Breast epithelium (tissue), 4 donors: ENCODE measurements around the gene MYLK2. TPM values are rescaled to one million over a fixed set of nuclear protein-coding genes. Genes with fewer than 3 reads are reported as not detected.

Source experiments
- DNase-seq, 2 donors: peaks; one replicate each; pipeline ENCODE4 v3.0.0-alpha.2; 2019; ENCODE audit warnings: low spot score in 2 of 2
- H3K27ac ChIP-seq, 2 donors: fragments of 200-600 bp; sonication (generic) in 1 of 2; one replicate each; pipeline ENCODE4 v1.5.1; 2016 to 2019; ENCODE audit warnings: mild to moderate bottlenecking in 1 of 2
- H3K27me3 ChIP-seq, 2 donors: fragments of 200-600 bp; sonication (generic) in 1 of 2; one replicate each; pipeline versions ENCODE4 v1.5.1 to v1.6.0; 2017 to 2019; ENCODE audit warnings: control low read depth in 1 of 2, mild to moderate bottlenecking in 1 of 2
- H3K36me3 ChIP-seq: fragments of 200-600 bp; one replicate; pipeline ENCODE4 v1.5.1; 2019
- H3K4me1 ChIP-seq, 2 donors: fragments of 200-600 bp; sonication (generic); one replicate each; pipeline ENCODE4 v1.5.1; 2016 to 2019; ENCODE audit warnings: control low read depth in 1 of 2
- H3K4me3 ChIP-seq, 3 donors: fragments of 200-600 bp; sonication (generic); 1 replicate in 2 of 3; 2 replicates in 1 of 3; pipeline ENCODE4 v1.5.1; 2016 to 2019; ENCODE audit warnings: mild to moderate bottlenecking in 3 of 3, moderate library complexity in 2 of 3
- H3K9me3 ChIP-seq, 2 donors: fragments of 200-600 bp; sonication (generic) in 1 of 2; one replicate each; pipeline ENCODE4 v1.5.1; 2016 to 2019; ENCODE audit warnings: control low read depth in 1 of 2
- POLR2A ChIP-seq: fragments of 450-650 bp; IDR thresholded peaks from one replicate; pipeline ENCODE4 v1.6.1; 2016; ENCODE audit warnings: antibody characterized with exemption, mild to moderate bottlenecking, moderate library complexity
- POLR2AphosphoS5 ChIP-seq, 3 donors: sonication (generic); formaldehyde crosslinking; IDR thresholded peaks; one replicate each; pipeline ENCODE4 v1.6.1; 2017; ENCODE audit warnings: antibody characterized with exemption in 3 of 3
- intact Hi-C: fragments of 100-400 bp; cut with DNase I; formaldehyde crosslinking; loops from one replicate; pipeline ENCODE4 v1.15.1; 2023; ENCODE audit warnings: low total_unique reads
- total RNA-seq, 3 donors: library from RNA; depleted of rRNA; stranded (reverse); fragments of >200 nt; gene quantifications; one replicate each; pipeline ENCODE4 v1.1.0, GENCODE V29; 2016
- TF ChIP-seq, protein P1 (sequence below), 3 donors: fragments of 450-650 bp; IDR thresholded peaks; one replicate each; pipeline ENCODE4 v1.5.1; 2016 to 2017; ENCODE audit warnings: antibody characterized with exemption in 3 of 3, mild to moderate bottlenecking in 3 of 3, moderate library complexity in 3 of 3

MYLK2 gene
- total RNA-seq, 3 donors from 2014 or later, result not detected

DNA sequence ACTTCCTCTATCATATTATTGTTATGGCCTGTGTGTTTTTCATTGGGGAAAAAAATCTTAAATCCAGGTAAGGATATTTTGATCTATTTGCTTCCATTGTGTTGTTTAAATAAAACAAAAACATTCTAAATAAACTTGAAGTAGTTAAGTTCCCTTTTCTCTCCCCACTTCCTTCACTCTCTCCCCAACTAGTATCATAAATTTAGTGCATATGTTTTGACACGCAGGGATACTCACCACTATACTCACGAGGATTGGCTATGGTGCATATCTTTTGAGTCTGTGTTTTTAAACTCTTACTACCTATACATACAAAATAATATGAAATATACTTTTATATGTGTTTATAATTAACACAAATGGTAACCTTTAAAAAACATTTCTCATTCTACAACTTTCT lies 56.5 kb downstream of the MYLK2 start:
- Histone ChIP-seq H3K27ac (no peak overlapping the region), H3K4me1 (peaks cover 0 to 5% of the 10 kb centered on the region in 2 donors), H3K9me3 (no peaks in the 10 kb centered on the region), H3K27me3 (no peaks in the 10 kb centered on the region), H3K36me3 (no peaks in the 10 kb centered on the region), H3K4me3 (no peak overlapping the region)
- DNase-seq, result no peak
- TF ChIP-seq POLR2A (no peak), POLR2AphosphoS5 (IDR thresholded peaks at IDR 0.05) (no peak)
- TF ChIP-seq, protein P1, sequence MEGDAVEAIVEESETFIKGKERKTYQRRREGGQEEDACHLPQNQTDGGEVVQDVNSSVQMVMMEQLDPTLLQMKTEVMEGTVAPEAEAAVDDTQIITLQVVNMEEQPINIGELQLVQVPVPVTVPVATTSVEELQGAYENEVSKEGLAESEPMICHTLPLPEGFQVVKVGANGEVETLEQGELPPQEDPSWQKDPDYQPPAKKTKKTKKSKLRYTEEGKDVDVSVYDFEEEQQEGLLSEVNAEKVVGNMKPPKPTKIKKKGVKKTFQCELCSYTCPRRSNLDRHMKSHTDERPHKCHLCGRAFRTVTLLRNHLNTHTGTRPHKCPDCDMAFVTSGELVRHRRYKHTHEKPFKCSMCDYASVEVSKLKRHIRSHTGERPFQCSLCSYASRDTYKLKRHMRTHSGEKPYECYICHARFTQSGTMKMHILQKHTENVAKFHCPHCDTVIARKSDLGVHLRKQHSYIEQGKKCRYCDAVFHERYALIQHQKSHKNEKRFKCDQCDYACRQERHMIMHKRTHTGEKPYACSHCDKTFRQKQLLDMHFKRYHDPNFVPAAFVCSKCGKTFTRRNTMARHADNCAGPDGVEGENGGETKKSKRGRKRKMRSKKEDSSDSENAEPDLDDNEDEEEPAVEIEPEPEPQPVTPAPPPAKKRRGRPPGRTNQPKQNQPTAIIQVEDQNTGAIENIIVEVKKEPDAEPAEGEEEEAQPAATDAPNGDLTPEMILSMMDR (IDR thresholded peaks at IDR 0.05), result no peak
- intact Hi-C loops, result no loop called here

DNA sequence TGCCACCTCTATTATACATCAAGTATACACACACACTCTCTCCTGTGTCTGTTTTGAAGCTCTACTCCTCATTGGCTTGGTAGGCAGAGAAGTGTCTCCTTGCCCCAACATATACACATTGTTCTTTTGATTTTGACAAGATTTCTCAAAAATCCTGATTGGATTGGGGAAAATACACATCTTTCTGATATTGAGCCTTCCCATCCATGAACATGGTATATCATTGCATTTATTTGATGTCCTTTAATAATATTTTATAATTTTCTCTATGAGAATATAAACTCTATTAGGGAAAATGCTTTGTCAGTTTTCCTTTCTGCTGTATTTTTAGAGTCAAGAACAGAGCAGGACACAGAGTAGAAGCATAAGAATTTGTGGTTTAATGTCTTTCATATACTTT lies 58.5 kb downstream of the MYLK2 start:
- DNase-seq, result no peak
- Histone ChIP-seq H3K27me3 (no peaks in the 10 kb centered on the region), H3K4me1 (no peaks in the 10 kb centered on the region), H3K4me3 (no peak overlapping the region), H3K27ac (no peak overlapping the region), H3K36me3 (no peaks in the 10 kb centered on the region), H3K9me3 (no peaks in the 10 kb centered on the region)
- TF ChIP-seq, protein P1 (IDR thresholded peaks at IDR 0.05), result no peak
- TF ChIP-seq POLR2A (no peak), POLR2AphosphoS5 (IDR thresholded peaks at IDR 0.05) (no peak)
- intact Hi-C loops, result no loop called here

DNA sequence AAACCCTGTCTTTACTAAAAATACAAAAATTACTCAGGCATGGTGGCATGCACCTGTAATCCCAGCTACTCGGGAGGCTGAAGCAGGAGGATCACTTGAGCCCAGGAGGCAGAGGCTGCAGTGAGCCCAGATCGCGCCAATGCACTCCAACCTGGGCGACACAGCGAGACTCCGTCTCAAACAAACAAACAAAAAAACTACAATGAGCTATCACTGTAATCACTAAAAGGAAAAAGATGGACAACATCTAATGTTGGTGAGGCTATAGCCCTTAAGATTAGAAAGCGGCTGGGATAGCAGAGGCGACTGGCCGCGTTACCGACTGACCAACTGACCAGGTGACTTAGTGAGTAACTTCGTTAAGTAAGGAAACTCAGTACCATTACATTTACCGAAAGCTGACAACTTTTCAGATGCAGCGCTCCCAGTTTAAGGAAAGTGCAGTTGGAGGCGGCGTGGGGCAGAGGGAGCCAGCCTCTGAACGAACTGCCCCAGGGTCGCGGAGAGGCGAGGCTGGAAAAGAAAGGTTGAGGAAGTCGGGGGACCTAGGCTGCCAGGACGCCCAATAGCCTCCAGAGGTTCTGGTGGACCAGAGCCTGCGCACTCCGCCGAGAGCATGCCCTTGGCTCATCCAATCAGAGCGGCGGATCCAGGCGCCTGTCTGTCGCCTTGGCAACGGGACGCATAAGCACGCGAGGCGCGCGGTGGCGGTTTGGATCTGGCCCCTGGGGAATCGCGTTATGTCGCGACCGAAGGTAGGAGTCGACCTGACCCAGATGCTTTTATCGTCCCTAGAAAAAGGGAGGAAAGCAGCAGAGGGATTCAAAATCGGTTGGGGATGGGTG lies 60.2 kb downstream of the MYLK2 start:
- intact Hi-C loops, result no loop called here
- Histone ChIP-seq H3K4me3 (peak overlapping the region; percentile 46 to 73 (median 59)), H3K27ac (peak overlapping the region; percentile 85 to 86), H3K36me3 (no peaks in the 10 kb centered on the region), H3K27me3 (no peaks in the 10 kb centered on the region), H3K4me1 (no peaks in the 10 kb centered on the region), H3K9me3 (no peaks in the 10 kb centered on the region)
- DNase-seq, result peak; percentile 95
- TF ChIP-seq POLR2A (peak; percentile 57), POLR2AphosphoS5 (IDR thresholded peaks at IDR 0.05) (peak; percentile 46 to 67 (median 66))
- TF ChIP-seq, protein P1 (IDR thresholded peaks at IDR 0.05), result peak in 1 of 3 donors; percentile 23

DNA sequence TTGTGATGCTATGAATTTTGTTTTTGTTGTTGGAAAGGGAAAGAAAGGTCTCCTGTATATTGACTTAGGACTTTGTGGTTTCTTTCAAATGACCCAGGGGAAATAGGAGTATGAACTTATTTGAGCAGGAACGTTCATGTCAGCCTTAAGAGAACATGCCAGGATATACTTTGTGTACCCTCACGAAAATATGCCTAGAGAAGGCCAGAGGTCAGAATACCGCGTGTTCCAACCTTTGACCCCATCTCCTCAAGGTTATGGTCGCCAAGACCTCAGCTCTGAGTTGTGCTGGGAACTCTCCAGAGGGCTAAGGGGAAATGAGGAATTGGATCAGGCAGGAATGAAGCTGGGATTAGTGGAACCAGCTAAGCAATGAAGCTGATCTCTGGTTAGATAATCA lies 62.8 kb downstream of the MYLK2 start:
- H3K4me1 ChIP-seq, result no peaks in the 10 kb centered on the region
- H3K4me3 ChIP-seq, result no peak overlapping the region
- TF ChIP-seq, protein P1 (IDR thresholded peaks at IDR 0.05), result no peak
- no peaks in the 10 kb centered on the region for H3K9me3 ChIP-seq
- H3K27ac ChIP-seq, result no peak overlapping the region
- intact Hi-C loops, result no loop called here
- no peak for DNase-seq
- no peaks in the 10 kb centered on the region for H3K36me3 ChIP-seq
- H3K27me3 ChIP-seq, result no peaks in the 10 kb centered on the region

DNA sequence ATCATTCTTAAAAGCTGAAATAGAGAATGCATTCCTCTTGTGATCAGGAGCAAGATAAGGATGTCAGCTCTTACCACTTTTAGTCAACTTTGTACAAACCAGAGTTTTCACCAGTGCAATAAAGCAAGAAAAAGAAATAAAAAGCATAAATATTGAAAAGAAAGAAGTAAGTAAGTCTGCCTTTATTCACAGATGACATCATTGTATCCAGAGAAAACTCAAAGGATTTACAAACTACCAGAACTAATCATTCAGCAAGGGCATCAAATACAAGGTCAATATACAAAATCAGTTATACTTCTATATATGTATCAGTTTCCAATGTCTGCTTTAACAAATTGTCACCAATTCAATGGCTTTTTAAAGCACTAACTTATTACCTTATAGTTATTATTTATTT lies 64.7 kb downstream of the MYLK2 start:
- H3K4me3 ChIP-seq, result no peak overlapping the region
- no peaks in the 10 kb centered on the region for H3K4me1 ChIP-seq
- no peaks in the 10 kb centered on the region for H3K36me3 ChIP-seq
- intact Hi-C loops, result no loop called here
- no peak overlapping the region for H3K27ac ChIP-seq
- TF ChIP-seq POLR2A (no peak), POLR2AphosphoS5 (IDR thresholded peaks at IDR 0.05) (no peak)
- TF ChIP-seq, protein P1 (IDR thresholded peaks at IDR 0.05), result no peak
- H3K9me3 ChIP-seq, result no peaks in the 10 kb centered on the region
- no peak for DNase-seq
- H3K27me3 ChIP-seq, result no peaks in the 10 kb centered on the region
